Lower leg skin (tissue), 3 donors: ENCODE measurements around the gene FPR1.

Experiments used
- POLR2A ChIP-seq, 2 donors: fragments of 450-650 bp; IDR thresholded peaks; one replicate each; pipeline ENCODE4 v1.6.1; 2016 to 2017; ENCODE audit warnings: antibody characterized with exemption in 2 of 2, mild to moderate bottlenecking in 1 of 2, moderate library complexity in 1 of 2
- TF ChIP-seq, protein P1 (sequence below), 3 donors: fragments of 450-650 bp; IDR thresholded peaks; one replicate each; pipeline ENCODE4 v1.5.1; 2016; ENCODE audit warnings: antibody characterized with exemption in 3 of 3, mild to moderate bottlenecking in 3 of 3, moderate library complexity in 2 of 3

DNA sequence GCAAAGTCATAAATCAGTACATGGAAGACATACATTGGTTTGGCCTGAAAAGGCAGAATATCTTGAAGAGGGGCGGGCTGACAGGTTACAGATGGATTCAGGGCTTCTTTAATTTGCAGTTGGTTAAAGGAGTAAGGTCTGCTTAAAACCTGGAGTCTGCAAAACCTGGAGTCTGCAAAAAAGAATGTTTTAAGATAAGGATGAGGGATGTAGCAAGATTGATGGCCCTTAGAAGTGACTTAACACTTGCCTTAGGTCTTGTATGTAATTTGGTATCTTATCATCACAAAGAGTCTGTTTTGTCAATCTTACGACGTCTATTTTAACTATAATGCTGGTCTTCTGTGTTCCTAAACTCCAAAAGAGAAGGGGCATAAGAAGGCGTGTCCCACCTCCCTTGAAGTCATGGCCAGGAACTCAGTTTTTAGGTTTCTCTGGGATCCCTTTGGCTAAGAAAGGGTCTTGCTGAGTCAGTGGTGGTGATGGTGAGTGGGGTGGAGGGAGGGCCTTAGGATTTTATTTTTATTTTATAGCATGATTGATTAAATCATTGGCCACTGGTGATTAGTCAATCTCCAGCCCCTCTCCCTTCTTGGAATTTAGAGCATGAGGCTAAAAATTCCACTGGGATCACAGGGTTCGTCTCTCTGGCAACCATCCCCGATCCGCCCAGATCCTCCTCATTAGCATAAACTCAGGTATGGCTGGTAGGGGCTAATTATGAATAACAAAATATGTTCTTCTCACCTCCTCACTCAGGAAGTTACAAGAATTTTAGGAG is 17.7 kb downstream of the FPR1 start:
- TF ChIP-seq, protein P1, sequence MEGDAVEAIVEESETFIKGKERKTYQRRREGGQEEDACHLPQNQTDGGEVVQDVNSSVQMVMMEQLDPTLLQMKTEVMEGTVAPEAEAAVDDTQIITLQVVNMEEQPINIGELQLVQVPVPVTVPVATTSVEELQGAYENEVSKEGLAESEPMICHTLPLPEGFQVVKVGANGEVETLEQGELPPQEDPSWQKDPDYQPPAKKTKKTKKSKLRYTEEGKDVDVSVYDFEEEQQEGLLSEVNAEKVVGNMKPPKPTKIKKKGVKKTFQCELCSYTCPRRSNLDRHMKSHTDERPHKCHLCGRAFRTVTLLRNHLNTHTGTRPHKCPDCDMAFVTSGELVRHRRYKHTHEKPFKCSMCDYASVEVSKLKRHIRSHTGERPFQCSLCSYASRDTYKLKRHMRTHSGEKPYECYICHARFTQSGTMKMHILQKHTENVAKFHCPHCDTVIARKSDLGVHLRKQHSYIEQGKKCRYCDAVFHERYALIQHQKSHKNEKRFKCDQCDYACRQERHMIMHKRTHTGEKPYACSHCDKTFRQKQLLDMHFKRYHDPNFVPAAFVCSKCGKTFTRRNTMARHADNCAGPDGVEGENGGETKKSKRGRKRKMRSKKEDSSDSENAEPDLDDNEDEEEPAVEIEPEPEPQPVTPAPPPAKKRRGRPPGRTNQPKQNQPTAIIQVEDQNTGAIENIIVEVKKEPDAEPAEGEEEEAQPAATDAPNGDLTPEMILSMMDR (IDR thresholded peaks at IDR 0.05), result no peak
- no peak for TF ChIP-seq POLR2A (IDR thresholded peaks at IDR 0.05)
